Activated T-cell treated with anti-CD3 and anti-CD28 coated beads for 4 hours (primary cell): ENCODE results near the gene ARHGEF2.
"Not testable (repeated sequence)": the region's sequence is repeated elsewhere in the genome, so short reads cannot be mapped to it uniquely, and the experiment has no call there.

Experiments
- DNase-seq: peaks from one replicate; pipeline ENCODE4 v3.0.0-alpha.2; 2020

The ARHGEF2 gene

DNA sequence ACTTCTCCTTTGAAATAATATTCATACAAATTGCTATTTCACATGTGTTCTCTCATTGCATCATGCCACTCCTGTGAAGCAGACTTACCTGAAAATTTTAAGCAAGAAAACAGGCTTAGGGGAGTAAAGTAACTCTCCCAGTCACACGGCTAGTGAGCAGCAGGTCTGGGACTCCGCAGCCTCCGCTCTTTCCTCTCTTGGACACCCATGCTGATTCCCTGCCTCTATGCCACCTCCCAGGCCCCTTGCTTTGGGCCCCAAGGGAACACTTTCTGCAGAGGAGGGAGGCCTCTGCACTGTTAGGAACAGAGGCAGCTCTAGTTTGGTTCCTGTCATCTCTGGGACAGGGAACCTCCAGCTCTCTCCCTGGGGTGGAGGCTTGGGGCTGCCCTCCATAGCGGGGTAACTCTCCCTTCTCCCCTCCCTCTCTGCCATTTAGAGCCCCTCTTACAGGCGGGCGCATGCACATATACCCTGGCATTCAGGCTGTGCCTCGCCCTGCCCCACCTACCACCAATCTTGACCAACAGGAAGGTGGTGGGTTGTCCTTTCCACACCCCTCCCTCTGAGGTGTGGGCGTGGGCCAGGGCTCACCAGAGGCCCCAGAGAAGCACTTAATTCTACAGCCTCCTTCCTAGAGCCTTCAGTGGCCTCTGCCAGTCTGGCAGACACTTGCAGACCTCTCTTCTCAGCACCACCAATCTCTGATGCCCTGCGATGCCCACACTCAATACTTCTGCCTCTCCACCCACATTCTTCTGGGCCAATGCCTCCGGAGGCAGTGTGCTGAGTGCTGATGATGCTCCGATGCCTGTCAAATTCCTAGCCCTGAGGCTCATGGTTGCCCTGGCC lies 37.1 kb downstream of the ARHGEF2 start, which contains the start of gene RXFP4:
Gene RXFP4 (plus strand): TSS at position 646 of the 852 bp plus-strand sequence. CDS start 72 bp downstream, at position 718.
- DNase-seq: no peak

DNA sequence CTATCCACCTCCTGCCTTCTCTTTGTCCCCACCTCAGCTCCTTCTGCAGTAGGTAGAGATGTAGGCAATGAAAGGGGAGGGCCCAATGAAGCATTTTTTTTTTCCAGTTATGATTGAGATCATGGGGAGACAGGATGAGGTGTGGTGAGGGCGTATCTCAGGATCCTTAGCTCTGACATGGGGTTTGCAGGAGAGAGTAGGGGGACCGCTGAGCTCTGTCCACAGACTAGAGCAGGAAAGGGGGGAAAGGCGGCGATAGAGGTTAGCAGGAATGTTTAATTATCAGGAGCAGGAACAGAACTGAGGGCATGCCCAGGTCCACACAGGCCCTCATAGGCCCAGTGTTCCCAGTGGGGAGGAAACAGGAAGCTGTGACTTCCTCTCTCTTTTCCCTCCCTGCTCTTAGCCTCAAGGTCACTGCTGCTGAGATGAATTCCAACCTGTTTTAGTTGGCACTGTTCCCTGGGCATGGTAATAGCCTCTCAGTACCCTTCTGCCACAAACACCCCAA lies 37.8 kb downstream of the ARHGEF2 start:
- no peak for DNase-seq

DNA sequence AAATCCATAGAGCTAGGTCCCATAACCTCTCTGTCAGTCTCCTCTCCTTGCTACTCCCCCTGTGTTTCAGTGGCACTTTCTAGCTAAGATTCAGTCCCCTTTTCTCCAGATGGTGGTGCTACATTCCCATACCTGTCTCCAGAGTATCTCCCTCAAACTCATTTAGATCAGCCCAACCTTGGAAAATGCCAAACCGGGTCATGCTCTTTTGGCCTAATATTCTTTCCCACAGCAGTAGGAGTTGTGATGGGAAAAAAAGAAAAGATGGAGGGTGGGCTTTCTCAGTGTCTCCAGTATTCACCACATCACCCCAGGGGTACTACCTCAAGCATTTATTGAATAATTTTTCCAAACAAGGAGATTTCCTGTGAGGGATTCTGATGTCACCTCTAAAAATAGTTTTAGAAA lies 40.1 kb downstream of the ARHGEF2 start:
- DNase-seq: no peak

DNA sequence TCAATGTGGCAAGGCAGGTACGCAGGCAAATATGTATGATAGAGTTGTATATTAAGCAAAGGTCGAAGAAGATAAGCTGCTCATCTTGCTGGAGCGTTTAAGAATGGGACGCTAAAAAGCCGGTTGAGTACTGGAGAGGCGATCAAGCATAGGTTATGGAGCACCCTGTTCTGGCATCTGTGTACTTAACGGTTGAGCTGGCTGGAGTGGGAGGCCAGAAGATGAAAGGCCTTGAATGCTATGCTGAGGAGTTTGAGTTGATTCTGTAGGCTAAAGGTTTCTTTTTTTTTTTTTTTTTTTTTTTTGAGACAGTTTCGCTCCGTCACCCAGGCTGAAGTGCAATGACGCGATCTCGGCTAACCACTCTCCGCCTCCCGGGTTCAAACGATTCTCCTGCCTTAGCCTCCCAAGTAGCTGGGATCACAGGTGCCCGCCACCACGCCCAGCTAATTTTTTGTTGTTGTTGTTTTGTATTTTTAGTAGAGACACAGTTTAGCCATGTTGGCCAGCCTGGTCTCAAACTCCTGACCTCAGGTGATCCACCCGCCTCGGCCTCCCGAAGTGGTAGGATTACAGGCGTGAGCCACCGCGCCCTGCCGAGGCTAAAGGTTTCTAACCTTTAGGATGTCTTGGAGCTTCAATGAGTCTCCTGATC lies 43.3 kb downstream of the ARHGEF2 start:
- no peak for DNase-seq

DNA sequence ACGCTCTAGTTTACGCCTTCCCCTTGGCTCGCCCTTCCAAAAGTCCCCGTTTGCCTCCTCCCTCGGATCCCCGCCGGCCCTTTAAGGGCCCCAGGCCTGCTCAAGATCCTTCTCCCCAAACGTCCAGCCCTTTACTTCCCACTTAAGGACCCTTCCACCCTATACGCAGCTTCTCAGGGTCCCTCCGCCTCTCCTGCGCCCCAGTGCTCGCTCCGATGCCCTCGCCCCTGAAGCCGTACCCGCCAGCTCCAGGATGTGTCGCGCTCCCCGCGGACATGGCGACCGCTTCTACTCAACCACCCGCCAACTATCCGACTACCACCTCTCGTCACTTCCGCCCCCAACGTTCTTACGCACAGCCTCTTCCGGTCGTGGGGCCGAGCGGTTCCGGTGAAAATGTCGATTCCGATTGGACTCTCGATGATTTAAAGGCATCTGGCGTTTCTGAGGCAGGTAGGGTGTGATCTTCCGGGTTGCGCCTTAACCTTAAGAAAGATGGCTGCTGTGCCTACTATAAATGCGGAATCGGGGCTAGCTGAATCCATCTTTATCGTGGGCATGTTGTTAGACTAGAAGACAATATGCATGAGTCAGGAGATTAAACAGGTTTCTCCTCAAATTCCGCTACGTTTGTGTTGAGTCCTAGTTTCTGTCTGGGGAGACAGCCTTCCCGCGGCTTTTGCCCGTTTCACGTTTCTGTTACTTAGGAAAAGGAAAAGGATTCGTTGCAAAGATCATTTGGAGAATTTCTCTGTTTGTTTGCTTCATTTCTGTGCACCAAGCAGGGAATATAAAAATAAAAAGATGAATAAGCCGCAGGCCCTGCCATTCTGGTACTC lies 44.0 kb downstream of the ARHGEF2 start, which contains the start of gene KHDC4:
Gene KHDC4 (minus strand): TSS at position 317 of the 839 bp plus-strand sequence. CDS start 40 bp downstream, at position 277.
- peak; percentile 89 for DNase-seq

DNA sequence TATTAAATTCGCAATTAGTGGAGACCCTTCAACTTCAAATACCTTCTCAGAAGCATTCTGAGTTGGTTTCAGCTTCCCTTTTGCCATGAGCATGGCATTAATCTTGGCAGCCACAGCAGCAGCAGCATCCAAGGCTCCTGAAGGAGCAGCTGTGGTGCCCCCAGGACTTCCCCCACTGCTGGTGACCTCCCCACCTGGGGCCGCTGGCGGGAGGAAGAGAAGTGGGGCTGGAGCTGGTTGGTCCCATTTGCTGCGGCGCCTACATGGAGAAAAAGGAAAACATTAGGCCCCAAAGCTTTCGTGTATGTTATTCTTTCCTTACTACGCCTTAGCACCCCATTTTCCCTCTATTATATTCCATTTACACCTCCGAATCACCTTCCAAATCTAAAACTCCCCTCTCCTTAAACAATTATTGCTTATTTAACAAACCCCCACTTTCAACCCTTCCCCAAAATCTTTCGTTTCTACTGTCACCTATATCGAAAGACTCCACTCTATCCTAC lies 44.7 kb downstream of the ARHGEF2 start:
- DNase-seq: no peak

DNA sequence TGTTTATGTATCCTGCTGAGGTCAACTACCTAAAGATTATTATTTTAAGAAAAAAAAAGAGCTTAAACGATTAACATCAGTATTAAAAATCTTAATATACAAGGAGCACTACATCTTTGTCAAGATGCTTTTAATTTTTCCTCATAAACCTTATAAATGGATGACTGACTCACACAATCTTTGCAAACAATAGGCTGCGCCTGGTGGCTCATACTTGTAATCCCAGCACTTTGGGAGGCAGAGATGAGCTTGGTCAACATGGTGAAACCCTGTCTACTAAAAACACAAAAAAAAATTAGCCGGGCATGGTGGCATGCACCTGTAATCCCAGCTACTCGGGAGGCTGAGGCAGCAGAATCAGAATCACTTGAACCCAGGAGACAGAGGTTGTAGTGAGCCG lies 45.9 kb downstream of the ARHGEF2 start:
- no peak for DNase-seq

DNA sequence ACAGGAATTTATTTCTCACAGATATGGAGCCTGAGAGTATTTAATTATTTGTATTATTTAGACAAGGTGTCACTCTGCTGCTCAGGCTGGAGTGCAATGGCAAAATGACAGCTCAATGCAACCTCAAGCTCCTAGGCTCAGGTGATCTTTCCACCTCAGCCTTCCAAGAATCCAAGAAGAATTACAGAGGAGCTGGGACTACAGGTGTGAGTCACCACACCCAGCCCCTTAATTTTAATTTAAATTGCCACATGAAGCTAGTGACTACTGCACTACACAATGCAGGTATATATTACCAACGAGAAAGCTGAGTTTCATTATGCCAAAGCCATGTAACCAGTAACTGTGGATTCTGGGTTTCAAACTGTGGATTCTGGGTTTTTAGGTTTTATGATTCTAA lies 46.3 kb downstream of the ARHGEF2 start:
- no peak for DNase-seq

DNA sequence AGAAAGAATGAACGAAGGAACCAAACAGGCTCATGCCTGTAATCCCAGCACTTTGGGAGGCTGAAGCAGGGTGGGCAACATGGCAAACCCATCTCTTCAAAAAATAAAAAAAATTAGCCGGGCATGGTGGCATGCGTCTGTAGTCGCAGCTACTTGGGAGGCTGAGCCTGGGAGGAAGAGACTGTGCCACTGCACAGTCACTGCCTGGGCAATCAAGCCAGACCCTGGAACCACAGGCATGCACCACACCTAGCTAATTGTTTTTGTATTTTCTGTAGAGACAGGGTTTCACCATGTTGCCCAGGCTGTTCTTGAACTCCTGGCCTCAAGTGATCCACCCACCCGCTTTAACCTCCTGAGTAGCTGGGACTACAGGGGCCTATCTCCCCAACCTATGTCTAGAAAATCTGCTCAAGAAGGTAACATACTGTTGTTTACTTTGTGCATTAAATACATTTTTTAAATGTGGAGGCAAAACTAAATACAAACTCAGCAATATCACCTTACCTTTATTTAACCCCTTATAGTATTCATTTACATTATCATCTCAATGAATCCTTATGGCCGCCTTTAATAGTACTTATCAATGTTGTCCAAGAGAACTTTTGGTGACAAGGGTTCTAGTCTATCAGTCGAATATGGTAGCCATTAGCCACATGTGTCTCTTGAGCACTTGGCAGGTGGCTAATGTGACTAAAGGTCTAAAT lies 46.9 kb downstream of the ARHGEF2 start:
- DNase-seq: no peak

DNA sequence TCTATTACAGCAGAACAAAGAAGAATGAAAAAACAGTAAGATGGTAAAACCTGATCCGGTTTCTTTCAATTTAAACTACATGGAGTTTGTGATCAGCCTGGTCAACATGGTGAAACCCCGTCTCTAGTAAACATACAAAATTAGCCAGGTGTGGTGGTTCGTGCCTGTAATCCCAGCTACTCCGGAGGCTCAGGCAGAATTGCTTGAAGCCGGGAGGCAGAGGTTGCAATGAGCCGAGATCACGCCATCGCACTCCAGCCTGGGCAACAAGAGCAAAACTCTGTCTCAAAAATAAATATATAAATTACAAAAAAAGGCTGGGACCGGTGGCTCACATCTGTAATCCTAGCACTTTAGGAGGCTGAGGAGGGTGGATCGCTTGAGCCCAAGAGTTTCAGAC lies 47.6 kb downstream of the ARHGEF2 start:
- DNase-seq: not testable (repeated sequence)

DNA sequence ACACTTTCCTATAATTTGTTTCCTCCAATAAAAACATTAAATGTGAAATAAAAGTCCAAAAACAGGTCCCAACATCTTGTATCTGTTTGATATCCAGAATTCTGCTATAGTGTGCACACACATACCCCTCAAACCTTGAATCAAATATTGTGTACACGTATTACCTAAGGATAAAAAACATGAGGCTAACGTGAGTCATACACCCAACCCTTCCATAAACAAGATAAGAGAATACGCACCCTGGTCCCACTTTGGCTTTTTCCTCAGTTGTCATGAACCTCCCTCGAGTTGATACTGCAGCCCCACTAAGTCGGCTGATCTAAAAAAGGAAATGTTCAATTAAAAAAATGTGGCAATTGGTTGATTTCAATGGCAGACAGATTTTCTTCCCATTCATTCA lies 49.3 kb downstream of the ARHGEF2 start:
- no peak for DNase-seq

DNA sequence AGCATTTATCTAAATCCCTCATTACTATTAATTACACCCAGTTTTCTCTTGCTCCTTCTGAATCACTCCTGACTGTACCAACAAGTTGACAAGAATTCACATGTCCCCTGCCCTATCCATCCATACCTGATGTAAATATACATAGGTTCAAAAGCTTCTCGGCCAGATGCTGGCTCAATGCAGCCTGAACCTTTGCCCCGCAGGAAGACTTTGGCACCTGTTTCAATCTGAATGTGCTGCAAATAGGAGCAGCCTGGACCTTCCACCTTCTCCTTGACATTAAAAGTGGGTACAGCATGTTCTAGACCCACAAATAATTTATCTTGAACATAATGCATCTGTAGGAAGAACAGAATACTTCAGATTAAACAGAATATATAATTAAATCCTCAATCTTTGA lies 52.8 kb downstream of the ARHGEF2 start:
- no peak for DNase-seq

DNA sequence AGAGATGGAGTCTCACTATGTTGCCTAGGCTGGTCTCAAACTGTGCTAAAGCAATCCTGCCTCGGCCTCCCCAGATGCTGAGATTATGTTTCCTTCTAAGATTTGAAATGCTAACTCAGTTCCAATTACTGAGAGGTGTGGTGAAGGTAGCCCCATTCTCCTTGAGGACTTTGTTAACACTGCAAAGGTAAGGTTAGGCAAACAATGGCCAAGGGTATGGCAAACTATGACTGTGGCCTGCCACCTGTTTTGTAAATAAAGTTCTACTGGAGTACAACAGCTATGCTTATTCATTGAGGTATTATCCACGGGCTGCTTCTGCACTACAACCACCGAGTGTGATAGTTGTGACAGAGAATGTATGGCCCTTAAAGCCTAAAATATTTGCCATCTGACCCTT lies 57.6 kb downstream of the ARHGEF2 start:
- DNase-seq: no peak

DNA sequence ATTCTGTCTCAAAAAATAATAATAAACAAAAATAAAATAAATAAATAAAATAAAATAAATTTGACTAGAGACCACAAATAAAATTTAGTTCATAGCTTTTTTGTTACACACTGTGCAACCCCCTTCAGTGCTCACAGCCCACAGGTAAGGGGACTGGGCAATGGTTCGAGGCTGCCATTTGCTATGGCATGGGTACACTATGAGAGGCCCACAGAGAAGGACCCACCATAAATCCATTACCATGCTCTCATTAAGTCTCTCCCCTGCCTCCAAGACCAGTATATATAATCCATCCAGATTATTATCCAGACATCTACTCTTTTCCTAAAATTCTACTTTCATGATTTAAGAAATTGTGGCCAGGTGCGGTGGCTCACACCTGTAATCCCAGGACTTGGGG lies 58.5 kb downstream of the ARHGEF2 start:
- no peak for DNase-seq

DNA sequence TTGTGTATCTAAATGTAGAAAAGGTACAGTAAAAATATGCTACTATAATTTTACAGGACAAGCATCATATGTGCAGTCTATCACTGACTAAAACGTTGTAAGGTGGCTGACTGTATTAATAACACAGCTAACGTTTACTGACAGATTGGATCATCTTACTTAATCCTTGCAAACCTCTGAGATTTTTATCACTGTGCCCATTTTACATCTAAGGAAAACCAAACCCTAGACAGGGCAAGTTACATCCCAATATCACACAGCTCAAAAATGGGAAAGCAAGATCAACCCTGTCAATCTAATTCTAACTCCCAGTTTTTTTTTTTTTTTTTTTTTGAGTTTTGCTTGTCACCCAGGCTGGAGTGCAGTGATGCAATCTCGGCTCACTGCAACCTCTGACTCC lies 59.7 kb downstream of the ARHGEF2 start:
- DNase-seq: no peak

DNA sequence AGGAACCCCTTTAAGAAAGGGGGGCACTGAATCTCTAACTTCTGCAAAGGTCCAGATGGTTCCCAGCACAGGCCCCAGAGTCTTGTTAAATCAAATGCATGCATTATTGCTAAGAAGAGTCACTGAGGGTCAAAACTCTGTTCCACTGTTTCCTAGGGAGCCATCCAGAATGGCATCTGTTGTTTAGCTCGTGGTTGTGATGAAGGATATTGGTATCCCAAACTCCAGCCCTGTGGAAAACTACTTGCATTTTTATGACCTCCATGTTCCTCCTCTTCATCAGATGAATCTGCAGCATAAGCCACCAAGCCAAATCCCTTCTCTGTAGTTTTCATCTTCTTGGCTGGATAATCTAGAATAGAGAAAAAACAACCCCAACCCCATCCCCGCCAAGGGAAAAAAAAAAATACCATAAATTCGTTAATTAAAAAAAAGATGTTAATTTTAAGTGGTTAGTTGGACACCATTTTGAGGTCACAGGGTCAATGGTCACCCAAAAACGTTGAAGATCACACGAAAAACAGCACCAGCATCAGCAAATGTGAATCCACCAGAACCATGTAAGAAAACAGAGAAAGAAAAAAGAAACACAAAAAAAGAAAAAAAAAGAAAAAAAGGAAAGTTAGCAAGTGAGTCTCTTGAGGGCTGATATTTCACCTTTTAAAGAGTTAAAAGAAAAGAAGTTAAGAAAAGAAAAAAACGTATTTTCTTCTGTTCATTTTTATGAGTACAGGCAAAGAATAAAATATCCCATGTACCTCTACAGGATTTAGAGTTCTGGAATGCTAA lies 64.2 kb downstream of the ARHGEF2 start:
- no peak for DNase-seq

DNA sequence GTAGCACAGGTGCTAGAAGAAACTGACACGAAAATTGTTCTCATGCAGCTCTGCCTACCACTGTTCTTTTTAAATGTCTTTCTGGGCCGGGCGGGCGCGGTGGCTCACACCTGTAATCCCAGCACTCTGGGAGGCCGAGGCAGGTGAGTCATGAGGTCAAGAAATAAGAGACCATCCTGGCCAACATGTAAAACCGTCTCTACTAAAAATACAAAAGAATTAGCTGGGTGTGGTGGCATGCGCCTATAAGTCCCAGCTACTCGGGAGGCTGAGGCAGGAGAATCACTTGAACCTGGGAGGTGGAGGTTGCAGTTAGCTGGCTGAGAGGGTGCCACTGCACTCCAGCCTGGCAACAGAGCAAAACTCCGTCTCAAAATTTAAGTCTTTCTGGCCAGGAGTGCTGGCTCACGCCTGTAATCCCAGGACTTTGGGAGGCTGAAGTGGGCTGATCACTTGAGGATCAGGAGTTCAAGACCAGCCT lies 66.3 kb downstream of the ARHGEF2 start:
- DNase-seq: no peak

DNA sequence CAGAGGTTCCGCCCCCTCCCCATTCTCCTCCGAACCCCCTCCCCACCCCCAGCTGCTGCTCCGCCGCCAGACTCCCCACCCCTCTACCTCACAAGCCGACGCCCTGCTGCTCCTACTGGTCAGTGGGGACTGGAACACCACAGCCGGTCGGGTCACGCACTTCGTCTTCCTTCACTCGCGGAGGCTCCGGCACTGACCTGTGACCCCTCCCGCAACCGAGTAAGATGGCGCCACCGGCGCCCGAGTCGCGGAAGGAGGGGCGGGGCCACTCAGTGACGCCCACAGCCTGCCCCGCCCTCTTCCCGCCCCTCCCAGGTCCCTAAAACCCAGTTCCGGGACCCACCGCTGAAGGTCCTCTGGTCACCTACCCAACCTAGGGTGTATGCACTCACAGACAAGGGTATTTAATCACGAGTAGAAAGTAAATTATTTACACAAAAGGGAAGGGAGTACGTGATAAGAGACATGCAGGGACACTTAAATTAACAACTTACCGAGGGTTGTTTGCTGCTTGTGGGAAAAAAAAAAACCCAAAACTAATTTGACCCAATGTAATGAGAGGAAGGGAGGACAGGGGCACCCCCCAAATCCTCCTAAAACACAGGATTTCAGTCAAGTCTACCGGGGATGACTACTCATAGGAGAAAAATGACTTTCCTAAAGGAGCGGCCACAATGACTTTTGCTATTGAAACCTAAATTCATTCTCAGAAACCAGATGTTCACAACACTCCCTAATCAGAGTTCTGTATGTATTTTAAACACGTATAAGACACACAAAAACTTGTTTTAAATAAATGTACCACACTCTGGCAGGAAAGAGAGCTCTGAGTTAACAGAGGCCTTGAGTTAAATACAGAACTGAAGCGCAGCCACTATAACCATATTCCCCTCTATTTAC lies 66.9 kb downstream of the ARHGEF2 start, which contains the start of gene RIT1:
Gene RIT1 (minus strand): TSS at position 194 of the 900 bp plus-strand sequence. CDS start 588 bp downstream, outside the sequence.
- DNase-seq: peak; percentile 76

DNA sequence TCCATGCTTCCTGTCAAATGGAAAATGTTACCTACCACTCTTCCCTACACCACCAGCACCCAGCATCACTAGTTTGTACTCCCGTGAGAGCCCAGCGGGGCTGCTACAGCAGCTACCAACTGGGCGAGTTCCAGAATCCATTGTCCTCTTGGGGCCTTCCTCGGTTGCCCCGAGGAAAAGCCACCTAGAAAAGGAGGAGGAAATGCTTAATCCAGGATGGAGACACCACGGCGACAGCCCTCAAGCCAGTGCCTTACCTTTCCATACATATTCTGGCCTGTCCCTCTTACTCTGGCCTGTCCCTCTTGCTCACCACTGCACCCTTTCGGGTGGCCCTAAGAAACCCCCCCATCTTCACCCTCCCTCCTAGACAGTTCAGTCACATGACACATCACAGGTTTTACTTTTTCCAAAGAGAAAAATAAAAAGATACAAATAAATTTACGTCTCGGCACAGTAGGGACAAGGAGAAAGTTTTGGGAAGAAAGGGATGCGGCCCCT lies 67.7 kb downstream of the ARHGEF2 start:
- no peak for DNase-seq

DNA sequence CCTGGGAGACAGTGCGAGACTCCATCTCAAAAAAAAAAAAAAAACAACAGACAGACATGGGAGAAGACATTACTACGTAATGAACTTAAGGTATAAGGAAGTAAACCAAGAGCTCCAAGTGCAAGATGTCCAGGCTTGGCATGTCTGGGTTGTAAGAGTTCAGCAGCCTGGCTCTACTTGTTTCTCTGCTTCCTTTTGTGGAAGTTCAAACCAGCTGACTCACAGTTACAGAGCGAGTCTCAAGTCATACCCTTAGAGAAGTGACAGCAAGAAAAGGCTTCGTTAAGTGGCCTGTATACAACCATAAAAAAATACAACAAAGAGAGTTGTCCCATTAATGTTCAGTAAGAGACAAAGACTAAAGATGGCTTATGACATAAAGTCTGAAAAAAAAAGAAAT lies 68.5 kb downstream of the ARHGEF2 start:
- no peak for DNase-seq
